Vagina (tissue), 2 donors: ENCODE results near the gene OLFML2B. TPM values are rescaled to one million over a fixed set of nuclear protein-coding genes. Genes with fewer than 3 reads are reported as not detected.

Source experiments
- DNase-seq, 2 donors: peaks; one replicate each; pipeline ENCODE4 v3.0.0-alpha.2; 2017; ENCODE audit errors: extremely low spot score in 2 of 2
- H3K27ac ChIP-seq: fragments of 200-600 bp; sonication (generic); one replicate; pipeline ENCODE4 v1.5.1; 2019
- H3K27me3 ChIP-seq: fragments of 200-600 bp; sonication (generic); one replicate; pipeline ENCODE4 v1.5.1; 2019
- H3K36me3 ChIP-seq, 2 donors: fragments of 200-600 bp; sonication (generic); one replicate each; pipeline ENCODE4 v1.5.1; 2017 to 2019
- H3K4me1 ChIP-seq: fragments of 200-600 bp; sonication (generic); one replicate; pipeline ENCODE4 v1.5.1; 2019
- H3K4me3 ChIP-seq, 2 donors: fragments of 200-600 bp; sonication (generic); 1 replicate in 1 of 2; 2 replicates in 1 of 2; pipeline ENCODE4 v1.5.1; 2016 to 2019
- H3K9me3 ChIP-seq: fragments of 200-600 bp; sonication (generic); one replicate; pipeline ENCODE4 v1.5.1; 2019
- CTCF ChIP-seq, 3 experiments: fragments of 450-650 bp in 2 of 3; fragments of 200-600 bp in 1 of 3; sonication (generic) in 1 of 3; IDR thresholded peaks; one replicate each; pipeline ENCODE4 v1.5.1; 2017 to 2019; ENCODE audit warnings: antibody characterized with exemption in 3 of 3, mild to moderate bottlenecking in 2 of 3, moderate library complexity in 2 of 3
- POLR2A ChIP-seq, 2 donors: fragments of 450-650 bp; IDR thresholded peaks; one replicate each; pipeline ENCODE4 v1.6.1; 2017; ENCODE audit warnings: antibody characterized with exemption in 2 of 2, mild to moderate bottlenecking in 2 of 2, moderate library complexity in 2 of 2
- POLR2AphosphoS5 ChIP-seq, 2 donors: sonication (generic); formaldehyde crosslinking; IDR thresholded peaks; one replicate each; pipeline ENCODE4 v1.9.0; 2017; ENCODE audit warnings: antibody characterized with exemption in 2 of 2, mild to moderate bottlenecking in 2 of 2, low read depth in 1 of 2; ENCODE audit not compliant: insufficient read depth in 1 of 2
- intact Hi-C: fragments of 100-400 bp; cut with DNase I; formaldehyde crosslinking; loops from one replicate; pipeline ENCODE4 v1.15.1; 2023
- total RNA-seq: library from RNA; depleted of rRNA; stranded (reverse); fragments of >200 nt; gene quantifications from one replicate; pipeline ENCODE4 v1.2.3, GENCODE V29; 2016

Gene OLFML2B
- total RNA-seq, 1 donor from 2014 or later: 12.8 TPM

GRCh38 chr1:161973924-161974845 lies 49.5 kb downstream of the OLFML2B start:
- no peak for DNase-seq
- Histone ChIP-seq H3K36me3 (no peaks in the 10 kb centered on the region), H3K27me3 (no peaks in the 10 kb centered on the region), H3K4me1 (no peaks in the 10 kb centered on the region), H3K27ac (peak overlapping the region; percentile 2), H3K4me3 (no peak overlapping the region), H3K9me3 (no peaks in the 10 kb centered on the region)
- intact Hi-C loops: no loop called here
- TF ChIP-seq POLR2AphosphoS5 (IDR thresholded peaks at IDR 0.05; ENCODE audit: insufficient read depth in 1 of 2, low read depth in 1 of 2): no peak
- TF ChIP-seq POLR2A (IDR thresholded peaks at IDR 0.05): no peak
- TF ChIP-seq CTCF (IDR thresholded peaks at IDR 0.05): no peak

- H3K4me1 ChIP-seq: no peaks in the 10 kb centered on the region
- intact Hi-C loops: no loop called here
- TF ChIP-seq CTCF (IDR thresholded peaks at IDR 0.05) (no peak), POLR2A (IDR thresholded peaks at IDR 0.05) (no peak), POLR2AphosphoS5 (IDR thresholded peaks at IDR 0.05; ENCODE audit: insufficient read depth in 1 of 2, low read depth in 1 of 2) (no peak)
- no peak for DNase-seq
- no peaks in the 10 kb centered on the region for H3K9me3 ChIP-seq
- no peaks in the 10 kb centered on the region for H3K36me3 ChIP-seq
- H3K27ac ChIP-seq: no peak overlapping the region
- H3K4me3 ChIP-seq: no peak overlapping the region
- H3K27me3 ChIP-seq: no peaks in the 10 kb centered on the region
Measured at GRCh38 chr1:161972828-161973227, 50.8 kb downstream of the OLFML2B start.

DNA sequence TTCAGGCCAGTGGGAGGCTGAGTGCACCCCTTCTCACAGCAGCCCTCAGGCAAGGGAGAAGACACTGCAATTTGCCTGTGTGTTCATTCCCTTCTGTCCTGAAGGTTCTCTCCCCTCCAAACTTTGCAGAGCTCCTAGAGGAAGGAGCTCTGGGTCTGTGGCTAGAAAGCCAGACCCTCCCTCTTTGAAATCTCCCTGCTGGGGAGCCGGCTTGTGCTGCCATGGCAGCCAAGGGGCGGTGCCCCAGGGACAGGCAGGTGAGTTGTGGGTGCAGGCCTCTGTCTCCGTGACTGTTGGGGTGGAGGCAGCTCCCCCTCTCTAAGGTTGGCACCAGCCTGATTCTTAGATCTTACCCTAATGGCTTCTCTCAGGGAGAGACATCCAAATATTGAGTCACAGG lies 53.0 kb downstream of the OLFML2B start:
- H3K4me3 ChIP-seq: no peak overlapping the region
- H3K36me3 ChIP-seq: no peaks in the 10 kb centered on the region
- TF ChIP-seq POLR2A (IDR thresholded peaks at IDR 0.05): no peak
- no peak for TF ChIP-seq POLR2AphosphoS5 (IDR thresholded peaks at IDR 0.05; ENCODE audit: insufficient read depth in 1 of 2, low read depth in 1 of 2)
- TF ChIP-seq CTCF (IDR thresholded peaks at IDR 0.05): no peak
- no peaks in the 10 kb centered on the region for H3K9me3 ChIP-seq
- intact Hi-C loops: no loop called here
- H3K4me1 ChIP-seq: no peaks in the 10 kb centered on the region
- H3K27ac ChIP-seq: no peak overlapping the region
- no peak for DNase-seq
- H3K27me3 ChIP-seq: no peaks in the 10 kb centered on the region

DNA sequence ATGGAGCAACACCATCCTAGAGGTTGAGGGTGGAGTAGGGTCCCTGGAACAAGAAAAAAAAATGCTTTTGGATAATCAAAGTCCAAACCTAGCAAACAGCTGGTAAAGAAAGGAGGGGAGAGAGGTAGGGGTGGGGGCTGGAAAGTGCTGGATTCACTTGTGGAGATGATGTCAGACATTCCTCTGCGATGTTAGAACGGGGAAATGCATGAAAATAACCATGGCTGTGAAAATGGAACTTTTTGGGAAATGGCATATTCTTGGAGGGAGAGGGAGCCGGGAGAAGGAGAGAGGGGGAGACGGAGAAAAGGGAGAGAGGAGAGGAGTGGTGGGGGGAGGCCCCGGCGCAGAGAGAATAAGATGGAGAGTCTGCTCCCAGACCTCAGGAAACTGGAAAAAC lies 53.6 kb downstream of the OLFML2B start:
- Histone ChIP-seq H3K4me1 (no peaks in the 10 kb centered on the region), H3K36me3 (no peaks in the 10 kb centered on the region), H3K27me3 (no peaks in the 10 kb centered on the region), H3K4me3 (no peak overlapping the region), H3K9me3 (no peaks in the 10 kb centered on the region), H3K27ac (no peak overlapping the region)
- no peak for DNase-seq
- TF ChIP-seq POLR2A (IDR thresholded peaks at IDR 0.05) (no peak), CTCF (IDR thresholded peaks at IDR 0.05) (no peak), POLR2AphosphoS5 (IDR thresholded peaks at IDR 0.05; ENCODE audit: insufficient read depth in 1 of 2, low read depth in 1 of 2) (no peak)
- intact Hi-C loops: no loop called here

DNA sequence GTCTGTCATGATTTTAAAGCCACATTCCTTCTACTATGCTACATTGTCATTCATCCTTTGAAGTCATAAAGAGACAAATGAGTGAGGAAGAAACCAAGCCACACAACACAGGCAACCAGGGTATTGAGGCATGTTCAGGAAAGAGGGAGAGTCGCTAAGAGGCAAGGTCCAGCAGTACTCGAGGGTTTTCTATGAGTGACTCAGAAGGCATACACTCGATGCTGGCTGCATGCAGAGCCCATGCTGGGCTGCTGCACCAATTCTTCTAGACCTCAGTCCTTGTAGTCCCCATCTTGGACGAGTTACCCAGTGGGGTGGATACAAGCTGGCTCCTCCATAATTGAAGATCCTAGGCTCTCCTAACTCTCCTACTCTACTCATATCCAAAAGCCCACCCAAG lies 57.6 kb downstream of the OLFML2B start:
- H3K4me3 ChIP-seq: no peak overlapping the region
- no peaks in the 10 kb centered on the region for H3K9me3 ChIP-seq
- TF ChIP-seq POLR2AphosphoS5 (IDR thresholded peaks at IDR 0.05; ENCODE audit: insufficient read depth in 1 of 2, low read depth in 1 of 2) (no peak), POLR2A (IDR thresholded peaks at IDR 0.05) (no peak), CTCF (IDR thresholded peaks at IDR 0.05) (no peak)
- no peaks in the 10 kb centered on the region for H3K4me1 ChIP-seq
- no peaks in the 10 kb centered on the region for H3K27me3 ChIP-seq
- H3K27ac ChIP-seq: no peak overlapping the region
- intact Hi-C loops: no loop called here
- no peak for DNase-seq
- no peaks in the 10 kb centered on the region for H3K36me3 ChIP-seq
